Activated T-cell treated with anti-CD3 and anti-CD28 coated beads, Interleukin-2, amount 50 U/mL, for 72 hours (primary cell): ENCODE results near the gene ZNF583. TPM values are rescaled to one million over a fixed set of nuclear protein-coding genes. Genes with fewer than 3 reads are reported as not detected.

Experiments used
- ATAC-seq, 2 donors: fragments of 150-1000 bp; cut with Tn5 transposase; replicated peaks in 1 of 2; 2 replicates each; pipeline ENCODE4 v1.10.0; 2021; ENCODE audit warnings: moderate library complexity in 2 of 2, mild to moderate bottlenecking in 1 of 2
- DNase-seq, 2 donors: peaks; one replicate each; pipeline ENCODE4 v3.0.0; 2021 to 2022; ENCODE audit warnings: mixed read lengths in 1 of 2
- H3K27ac Mint-ChIP-seq: one replicate; pipeline ENCODE4 v1.8.0; 2022; ENCODE audit warnings: mild to moderate bottlenecking, moderate library complexity, mixed read lengths
- H3K27me3 Mint-ChIP-seq: one replicate; pipeline ENCODE4 v1.8.0; 2022; ENCODE audit warnings: low read depth, mixed read lengths
- H3K36me3 Mint-ChIP-seq, 2 donors: one replicate each; pipeline ENCODE4 v1.8.0; 2022; ENCODE audit warnings: mixed read lengths in 2 of 2, mild to moderate bottlenecking in 1 of 2; ENCODE audit not compliant: insufficient read depth in 2 of 2
- H3K4me1 Mint-ChIP-seq: one replicate; pipeline ENCODE4 v1.8.0; 2022; ENCODE audit warnings: low read depth, mixed read lengths
- H3K4me3 Mint-ChIP-seq, 2 donors: one replicate each; pipeline ENCODE4 v1.8.0; 2022; ENCODE audit warnings: mild to moderate bottlenecking in 2 of 2, mixed read lengths in 2 of 2, moderate library complexity in 2 of 2
- H3K9me3 Mint-ChIP-seq, 2 donors: one replicate each; pipeline ENCODE4 v1.8.0; 2022; ENCODE audit warnings: mixed read lengths in 2 of 2
- total RNA-seq, 2 donors: library from RNA; stranded (reverse); gene quantifications; one replicate each; pipeline ENCODE4 v1.2.3, GENCODE V29; 2022

Gene ZNF583
- total RNA-seq, 2 donors from 2014 or later, result 2.3 to 2.7 TPM

DNA sequence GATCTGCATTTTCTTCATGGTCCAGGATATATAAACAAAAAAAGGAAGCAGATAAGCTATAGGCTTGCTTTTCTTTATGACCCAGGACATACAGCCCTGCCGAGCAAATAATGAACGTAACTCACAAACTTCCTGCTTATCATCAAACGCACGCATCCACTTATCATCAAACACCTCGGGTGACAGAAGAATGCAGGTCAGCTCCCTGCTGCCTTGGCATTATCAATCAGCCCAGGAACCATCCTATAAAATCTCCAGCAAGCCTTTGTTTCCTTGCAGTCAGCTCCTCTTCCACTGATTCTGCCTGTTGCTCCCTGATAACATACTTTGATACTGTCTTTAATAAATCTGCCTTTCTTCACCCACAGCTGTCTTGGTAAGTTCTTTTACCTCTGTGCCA, 5.3 kb upstream of the ZNF583 start:
- Mint-ChIP-seq H3K27ac (no peak overlapping the region), H3K4me3 (no peak overlapping the region), H3K36me3 (peaks cover 41 to 73% of the 10 kb centered on the region in 2 donors), H3K4me1 (peaks cover 27% of the 10 kb centered on the region), H3K27me3 (no peaks in the 10 kb centered on the region), H3K9me3 (peaks cover 24 to 29% of the 10 kb centered on the region in 2 donors)
- DNase-seq (no peak), ATAC-seq (no peak)

DNA sequence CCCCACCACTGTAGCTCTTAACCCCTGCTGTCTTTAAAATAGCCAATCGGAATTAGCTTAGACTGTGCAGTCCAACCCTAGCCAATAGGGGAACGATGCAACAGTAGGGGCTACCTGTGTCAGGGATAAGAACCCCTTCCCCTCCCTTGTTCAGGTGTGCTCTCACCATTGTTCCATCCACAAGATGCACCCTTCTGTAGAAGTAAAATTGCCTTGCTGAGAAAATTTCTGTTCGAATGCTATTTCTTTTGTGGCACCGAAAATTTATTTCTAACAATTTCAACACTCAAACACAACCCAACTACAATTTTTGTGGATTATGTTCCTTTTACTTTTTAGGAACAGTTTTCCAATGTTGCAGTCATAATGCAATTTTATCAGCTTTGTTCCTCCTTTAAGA, 3.6 kb upstream of the ZNF583 start:
- H3K36me3 Mint-ChIP-seq, result peaks cover 44 to 70% of the 10 kb centered on the region in 2 donors
- peaks cover 30 to 40% of the 10 kb centered on the region in 2 donors for H3K9me3 Mint-ChIP-seq
- H3K4me1 Mint-ChIP-seq, result peaks cover 30% of the 10 kb centered on the region
- H3K27me3 Mint-ChIP-seq, result no peaks in the 10 kb centered on the region
- ATAC-seq (no peak), DNase-seq (no peak)
- no peak overlapping the region for H3K27ac Mint-ChIP-seq
- no peak overlapping the region for H3K4me3 Mint-ChIP-seq

DNA sequence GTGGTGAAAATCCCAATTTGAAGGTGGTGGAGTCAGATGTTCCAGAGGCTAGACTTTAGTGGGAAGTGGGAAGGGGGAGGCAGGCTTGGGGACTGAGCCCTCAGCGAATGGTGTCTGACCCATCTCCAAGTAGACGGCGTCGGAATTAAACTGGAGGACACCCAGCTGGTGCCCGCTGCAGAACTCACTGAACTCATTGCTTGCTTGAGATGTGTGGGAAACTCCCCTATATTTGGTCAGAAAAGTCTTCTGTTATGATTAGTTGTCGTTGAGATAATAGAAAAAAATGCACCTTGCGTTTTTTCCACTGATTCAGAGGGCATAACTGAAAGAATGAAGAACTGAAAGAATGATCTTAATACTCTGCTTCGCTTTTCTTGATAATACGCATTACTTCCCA, 871 bp upstream of the ZNF583 start:
- ATAC-seq (peak; percentile 10 to 34), DNase-seq (peak; percentile 10 to 29)
- H3K36me3 Mint-ChIP-seq, result peaks cover 46 to 81% of the 10 kb centered on the region in 2 donors
- H3K4me1 Mint-ChIP-seq, result peaks cover 31% of the 10 kb centered on the region
- peak overlapping the region; percentile 76 to 81 for H3K4me3 Mint-ChIP-seq
- peaks cover 35 to 38% of the 10 kb centered on the region in 2 donors for H3K9me3 Mint-ChIP-seq
- no peaks in the 10 kb centered on the region for H3K27me3 Mint-ChIP-seq
- peak overlapping the region; percentile 99 for H3K27ac Mint-ChIP-seq

DNA sequence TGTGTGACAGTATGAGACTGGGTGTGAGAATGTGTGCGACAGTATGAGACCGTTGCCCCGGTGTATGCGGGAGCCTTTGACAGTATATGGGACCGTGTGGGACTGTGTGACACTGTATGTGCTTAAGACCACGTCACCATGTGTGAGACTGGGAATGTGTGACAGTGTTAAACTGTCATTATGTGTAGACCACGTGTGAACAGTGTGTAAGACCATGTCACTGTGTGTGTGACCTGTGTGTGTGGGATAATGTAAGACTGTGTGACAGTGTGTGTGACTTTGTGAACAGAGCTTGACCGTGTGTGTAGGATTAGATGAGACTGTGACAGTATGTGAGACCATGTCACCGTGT, 549 bp downstream of the ZNF583 start:
- peaks cover 31% of the 10 kb centered on the region for H3K4me1 Mint-ChIP-seq
- H3K36me3 Mint-ChIP-seq, result peaks cover 47 to 80% of the 10 kb centered on the region in 2 donors
- no peaks in the 10 kb centered on the region for H3K27me3 Mint-ChIP-seq
- ATAC-seq (peak; percentile 0 to 9), DNase-seq (peak in 1 of 2 donors; percentile 1)
- H3K27ac Mint-ChIP-seq, result peak overlapping the region; percentile 14
- H3K4me3 Mint-ChIP-seq, result peak overlapping the region; percentile 76 to 81
- peaks cover 38 to 40% of the 10 kb centered on the region in 2 donors for H3K9me3 Mint-ChIP-seq

DNA sequence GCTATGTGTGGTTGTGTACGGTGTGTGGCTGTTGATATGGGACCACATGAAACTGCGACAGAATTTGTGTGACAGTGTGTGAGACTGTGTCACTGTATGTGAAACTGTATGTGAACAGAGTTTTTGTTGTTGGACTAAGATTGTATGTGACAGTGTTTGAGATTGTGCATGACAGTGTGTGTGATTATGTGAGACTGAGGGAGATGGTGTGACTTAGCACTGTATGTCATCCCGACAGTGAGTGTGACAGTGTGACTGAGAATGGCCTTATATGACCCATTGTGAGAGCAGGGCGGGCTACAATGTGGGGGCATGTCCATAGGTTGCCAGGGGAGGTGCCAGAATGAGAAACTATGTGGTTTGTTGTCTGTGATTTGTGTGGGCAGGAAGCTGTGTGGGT, 930 bp downstream of the ZNF583 start:
- peak in 1 of 2 donors; percentile 19 for ATAC-seq
- peak; percentile 21 to 22 for DNase-seq
- Mint-ChIP-seq H3K27ac (peak overlapping the region; percentile 14), H3K27me3 (no peaks in the 10 kb centered on the region), H3K4me1 (peaks cover 31% of the 10 kb centered on the region), H3K36me3 (peaks cover 49 to 82% of the 10 kb centered on the region in 2 donors), H3K4me3 (peak overlapping the region; percentile 76 to 81), H3K9me3 (peaks cover 41% of the 10 kb centered on the region in 2 donors)

DNA sequence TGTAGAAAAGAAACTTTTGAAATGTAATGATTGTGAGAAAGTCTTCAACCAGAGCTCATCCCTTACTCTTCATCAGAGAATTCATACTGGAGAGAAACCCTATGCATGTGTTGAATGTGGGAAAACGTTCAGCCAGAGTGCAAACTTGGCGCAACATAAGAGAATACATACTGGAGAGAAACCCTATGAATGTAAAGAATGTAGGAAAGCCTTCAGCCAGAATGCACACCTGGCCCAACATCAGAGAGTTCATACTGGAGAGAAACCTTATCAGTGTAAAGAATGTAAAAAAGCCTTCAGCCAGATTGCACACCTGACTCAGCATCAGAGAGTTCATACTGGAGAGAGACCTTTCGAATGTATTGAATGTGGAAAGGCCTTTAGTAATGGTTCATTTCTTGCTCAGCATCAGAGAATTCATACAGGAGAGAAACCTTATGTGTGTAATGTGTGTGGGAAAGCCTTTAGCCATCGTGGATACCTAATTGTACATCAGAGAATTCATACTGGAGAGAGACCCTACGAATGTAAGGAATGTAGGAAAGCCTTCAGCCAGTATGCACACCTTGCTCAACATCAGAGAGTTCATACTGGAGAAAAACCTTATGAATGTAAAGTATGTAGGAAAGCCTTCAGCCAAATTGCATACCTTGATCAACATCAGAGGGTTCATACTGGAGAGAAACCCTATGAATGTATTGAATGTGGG, 19.3 kb downstream of the ZNF583 start:
- DNase-seq, result no peak
- H3K27me3 Mint-ChIP-seq, result no peaks in the 10 kb centered on the region
- H3K4me1 Mint-ChIP-seq, result no peaks in the 10 kb centered on the region
- H3K4me3 Mint-ChIP-seq, result no peak overlapping the region
- H3K36me3 Mint-ChIP-seq, result peaks cover 34 to 79% of the 10 kb centered on the region in 2 donors
- no peak overlapping the region for H3K27ac Mint-ChIP-seq
- H3K9me3 Mint-ChIP-seq, result peaks cover 30 to 39% of the 10 kb centered on the region in 2 donors
- no peak for ATAC-seq

DNA sequence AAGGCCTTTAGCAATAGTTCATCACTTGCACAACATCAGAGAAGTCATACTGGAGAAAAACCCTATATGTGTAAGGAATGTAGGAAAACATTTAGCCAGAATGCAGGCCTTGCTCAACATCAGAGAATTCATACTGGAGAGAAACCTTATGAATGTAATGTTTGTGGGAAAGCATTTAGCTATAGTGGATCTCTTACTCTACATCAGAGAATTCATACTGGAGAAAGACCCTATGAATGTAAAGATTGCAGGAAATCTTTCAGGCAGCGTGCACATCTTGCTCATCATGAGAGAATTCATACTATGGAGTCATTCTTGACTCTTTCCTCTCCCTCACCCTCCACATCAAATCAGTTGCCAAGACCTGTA, 19.8 kb downstream of the ZNF583 start:
- DNase-seq (no peak), ATAC-seq (no peak)
- no peaks in the 10 kb centered on the region for H3K27me3 Mint-ChIP-seq
- no peaks in the 10 kb centered on the region for H3K4me1 Mint-ChIP-seq
- H3K36me3 Mint-ChIP-seq, result peaks cover 36 to 73% of the 10 kb centered on the region in 2 donors
- peaks cover 30 to 39% of the 10 kb centered on the region in 2 donors for H3K9me3 Mint-ChIP-seq
- no peak overlapping the region for H3K4me3 Mint-ChIP-seq
- H3K27ac Mint-ChIP-seq, result no peak overlapping the region

DNA sequence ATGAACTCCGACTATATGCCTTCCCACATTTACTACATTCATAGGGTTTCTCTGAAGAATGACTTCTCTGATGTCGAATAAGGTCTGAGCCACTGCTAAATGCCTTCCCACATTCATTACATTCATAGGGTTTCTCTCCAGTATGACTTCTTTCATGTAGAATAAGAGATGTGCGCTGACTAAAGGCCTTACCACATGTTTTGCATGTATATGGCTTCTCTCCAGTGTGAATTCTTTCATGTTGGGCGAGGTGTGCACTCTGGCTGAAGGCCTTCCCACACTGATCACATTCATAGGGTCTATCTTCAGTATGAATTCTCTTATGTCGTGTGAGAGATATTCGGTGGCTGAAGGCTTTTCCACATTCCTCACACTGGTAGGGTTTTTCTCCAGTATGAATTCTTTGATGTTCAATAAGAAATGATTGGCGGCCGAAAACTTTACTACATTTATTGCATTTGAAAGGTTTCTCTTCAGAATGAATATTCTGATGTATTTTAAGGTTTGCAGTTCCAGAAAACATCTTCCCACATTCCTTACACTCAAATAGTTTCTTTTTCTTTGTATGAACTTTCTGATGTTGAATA, 37.2 kb downstream of the ZNF583 start:
- no peaks in the 10 kb centered on the region for H3K4me1 Mint-ChIP-seq
- H3K36me3 Mint-ChIP-seq, result peaks cover 24 to 43% of the 10 kb centered on the region in 2 donors
- no peak for DNase-seq
- H3K9me3 Mint-ChIP-seq, result peaks cover 20 to 38% of the 10 kb centered on the region in 2 donors
- no peaks in the 10 kb centered on the region for H3K27me3 Mint-ChIP-seq
- no peak for ATAC-seq
- H3K4me3 Mint-ChIP-seq, result no peak overlapping the region
- no peak overlapping the region for H3K27ac Mint-ChIP-seq

DNA sequence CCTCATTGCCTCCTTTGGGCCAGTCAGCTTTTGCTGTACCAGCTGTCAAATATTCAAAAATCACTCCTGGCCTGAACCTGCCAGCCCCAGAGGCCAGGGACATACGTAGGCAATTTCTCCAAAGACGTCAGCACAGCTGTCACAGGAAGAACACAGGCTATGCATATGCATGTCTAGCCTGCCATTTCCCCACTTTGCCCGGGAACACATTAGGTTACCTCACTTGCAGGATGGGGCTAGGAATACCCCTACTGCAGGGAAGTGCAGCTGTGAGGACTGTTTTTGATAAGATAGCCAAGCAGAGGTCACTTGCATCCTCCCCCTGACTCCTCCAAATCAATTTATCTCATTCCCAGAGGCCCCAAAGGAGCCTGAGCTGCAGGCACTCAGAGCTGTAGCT, 70.2 kb downstream of the ZNF583 start:
- no peak overlapping the region for H3K27ac Mint-ChIP-seq
- peaks cover 12% of the 10 kb centered on the region for H3K27me3 Mint-ChIP-seq
- H3K36me3 Mint-ChIP-seq, result peaks cover 42 to 47% of the 10 kb centered on the region in 2 donors
- peaks cover 19% of the 10 kb centered on the region for H3K4me1 Mint-ChIP-seq
- no peak for DNase-seq
- no peak for ATAC-seq
- no peak overlapping the region for H3K4me3 Mint-ChIP-seq
- H3K9me3 Mint-ChIP-seq, result peaks cover 22 to 42% of the 10 kb centered on the region in 2 donors

DNA sequence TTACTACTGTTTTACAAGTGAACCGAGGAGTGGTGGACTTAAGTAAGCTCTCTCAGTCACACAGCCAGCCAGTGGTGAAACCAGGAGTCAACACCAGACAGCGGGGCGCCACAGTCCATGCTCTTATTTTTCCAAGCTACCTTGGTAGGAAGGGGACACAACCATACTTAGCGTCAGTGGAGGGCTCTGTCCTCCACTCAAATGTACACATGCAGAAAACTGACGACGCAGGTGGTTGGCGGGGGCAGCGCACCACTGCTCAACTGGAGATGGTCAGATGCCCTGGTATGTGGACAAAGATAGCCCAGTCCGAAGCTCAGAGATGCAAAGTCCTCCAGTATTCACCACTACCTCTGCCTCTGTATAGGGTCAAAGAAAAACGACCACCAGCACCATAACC, 72.0 kb downstream of the ZNF583 start:
- H3K27ac Mint-ChIP-seq, result no peak overlapping the region
- H3K27me3 Mint-ChIP-seq, result peaks cover 12% of the 10 kb centered on the region
- peaks cover 19% of the 10 kb centered on the region for H3K4me1 Mint-ChIP-seq
- H3K36me3 Mint-ChIP-seq, result peaks cover 45% of the 10 kb centered on the region in 2 donors
- no peak for DNase-seq
- no peak for ATAC-seq
- peaks cover 22 to 40% of the 10 kb centered on the region in 2 donors for H3K9me3 Mint-ChIP-seq
- H3K4me3 Mint-ChIP-seq, result no peak overlapping the region

Other genes starting within 250 kb of the ZNF583 start
- not detected for gene GALP, start 228.3 kb upstream of the ZNF583 start, total RNA-seq
- gene ZSCAN5B, start 206.5 kb upstream of the ZNF583 start, total RNA-seq, result not detected
- not detected for gene ZSCAN5C, start 202.1 kb upstream of the ZNF583 start, total RNA-seq
- gene EDDM13, start 131.6 kb upstream of the ZNF583 start, total RNA-seq, result under 1 TPM in 1 of 2 donors, not detected in 1; 0.67 TPM
- 1 to 10 TPM; 8.3 to 8.4 TPM for gene ZSCAN5A, start 89.5 kb upstream of the ZNF583 start, total RNA-seq
- gene ZNF582, start 10.8 kb upstream of the ZNF583 start, total RNA-seq, result 1 to 10 TPM; 2.5 to 3.7 TPM
- 1 to 10 TPM; 1.5 to 4.6 TPM for gene ZNF667, start 73.0 kb downstream of the ZNF583 start, total RNA-seq
- gene ZNF471, start 103.5 kb downstream of the ZNF583 start, total RNA-seq, result 1 to 10 TPM in 1 of 2 donors, under 1 TPM in 1; 0.76 to 1.4 TPM
- gene ZFP28, start 134.6 kb downstream of the ZNF583 start, total RNA-seq, result 1 to 10 TPM; 3.3 to 5.7 TPM
- 1 to 10 TPM; 4.0 to 4.5 TPM for gene ZNF470, start 163.1 kb downstream of the ZNF583 start, total RNA-seq
- 1 to 10 TPM; 5.8 to 6.9 TPM for gene ZNF71, start 191.0 kb downstream of the ZNF583 start, total RNA-seq
- under 1 TPM; 0.35 to 0.36 TPM for gene SMIM17, start 238.8 kb downstream of the ZNF583 start, total RNA-seq